HL-60 (cell line): ENCODE results near the gene BHLHE40.

Source experiments
- DNase-seq, 2 experiments: peaks; one replicate each; pipeline ENCODE4 v3.0.0-alpha.2; 2010 to 2020; ENCODE audit warnings: low read depth in 1 of 2, low spot score in 1 of 2
- H3K27ac ChIP-seq: fragments of 250-450 bp; sonication (Bioruptor Pico); replicated peaks from 2 replicates; pipeline ENCODE4 v1.5.1; 2020; ENCODE audit warnings: mild to moderate bottlenecking, moderate library complexity
- H3K27me3 ChIP-seq: fragments of 250-450 bp; sonication (Bioruptor Pico); 2 replicates; pipeline ENCODE4 v1.5.1; 2021; ENCODE audit warnings: mild to moderate bottlenecking, moderate library complexity; ENCODE audit not compliant: insufficient read depth, poor library complexity, severe bottlenecking
- H3K4me3 ChIP-seq: replicated peaks from 2 replicates; pipeline ENCODE4 v1.5.1; 2011; ENCODE audit warnings: mild to moderate bottlenecking, control low read depth, low read length; ENCODE audit not compliant: insufficient read depth
- CTCF ChIP-seq: IDR thresholded peaks from one replicate; pipeline ENCODE4 v1.5.1; 2011; ENCODE audit warnings: low read length, control low read depth, inconsistent platforms; ENCODE audit not compliant: insufficient read depth
- GABPA ChIP-seq: IDR thresholded peaks from 2 replicates; pipeline ENCODE4 v1.6.1; 2012; ENCODE audit warnings: low read depth
- POLR2AphosphoS5 ChIP-seq: IDR thresholded peaks from 2 replicates; pipeline ENCODE4 v1.6.1; 2012; ENCODE audit warnings: low read depth
- REST ChIP-seq: IDR thresholded peaks from 2 replicates; pipeline ENCODE4 v1.6.1; 2012; ENCODE audit warnings: low read depth; ENCODE audit not compliant: insufficient replicate concordance
- SPI1 ChIP-seq: IDR thresholded peaks from 2 replicates; pipeline ENCODE4 v1.6.1; 2012; ENCODE audit warnings: low read depth, mild to moderate bottlenecking, borderline replicate concordance

Gene BHLHE40

GRCh38 chr3:4950948-4951347, 28.3 kb upstream of the BHLHE40 start:
- no peaks in the 10 kb centered on the region for H3K27me3 ChIP-seq
- H3K27ac ChIP-seq, result no peak overlapping the region
- H3K4me3 ChIP-seq, result no peak overlapping the region
- DNase-seq, result no peak
- TF ChIP-seq GABPA, result no peak
- TF ChIP-seq REST, result no peak
- no peak for TF ChIP-seq CTCF
- TF ChIP-seq POLR2AphosphoS5, result no peak
- no peak for TF ChIP-seq SPI1

- Histone ChIP-seq H3K4me3 (no peak overlapping the region), H3K27me3 (no peaks in the 10 kb centered on the region), H3K27ac (no peak overlapping the region)
- TF ChIP-seq REST (no peak), GABPA (no peak), POLR2AphosphoS5 (no peak), CTCF (no peak), SPI1 (no peak)
- no peak for DNase-seq
These were observed 26.1 kb upstream of the BHLHE40 start for GRCh38 chr3:4953119-4953518.

- no peak overlapping the region for H3K27ac ChIP-seq
- TF ChIP-seq GABPA (no peak), SPI1 (no peak), REST (no peak), POLR2AphosphoS5 (no peak), CTCF (no peak)
These were observed 24.8 kb upstream of the BHLHE40 start for GRCh38 chr3:4954256-4955000.

More at GRCh38 chr3:4954256-4955000, 24.8 kb upstream of the BHLHE40 start:
- DNase-seq, result no peak
- Histone ChIP-seq H3K4me3 (no peak overlapping the region), H3K27me3 (no peaks in the 10 kb centered on the region)
